Renal cortex interstitium (tissue), 15 donors: ENCODE measurements around the gene TFE3. TPM values are rescaled to one million over a fixed set of nuclear protein-coding genes. Genes with fewer than 3 reads are reported as not detected.
A peak's percentile ranks its signal among the peaks of the same experiment; 100 is the strongest.

ENCODE experiments used
- DNase-seq, 11 donors: peaks; one replicate each; pipeline ENCODE4 v3.0.0-alpha.2; 2013; ENCODE audit warnings: low read depth in 9 of 11, low spot score in 4 of 11; ENCODE audit errors: extremely low read depth in 1 of 11
- long read RNA-seq, 16 experiments: transcript quantifications; one replicate each; lab custom pipeline, GENCODE V29; 2026
- polyA plus RNA-seq, 3 donors: library from polyadenylated mRNA; unstranded; fragments of 120-200 nt; gene quantifications; one replicate each; pipeline ENCODE4 v1.2.1, GENCODE V29; 2013; ENCODE audit not compliant: insufficient read length in 3 of 3

The TFE3 gene, protein sequence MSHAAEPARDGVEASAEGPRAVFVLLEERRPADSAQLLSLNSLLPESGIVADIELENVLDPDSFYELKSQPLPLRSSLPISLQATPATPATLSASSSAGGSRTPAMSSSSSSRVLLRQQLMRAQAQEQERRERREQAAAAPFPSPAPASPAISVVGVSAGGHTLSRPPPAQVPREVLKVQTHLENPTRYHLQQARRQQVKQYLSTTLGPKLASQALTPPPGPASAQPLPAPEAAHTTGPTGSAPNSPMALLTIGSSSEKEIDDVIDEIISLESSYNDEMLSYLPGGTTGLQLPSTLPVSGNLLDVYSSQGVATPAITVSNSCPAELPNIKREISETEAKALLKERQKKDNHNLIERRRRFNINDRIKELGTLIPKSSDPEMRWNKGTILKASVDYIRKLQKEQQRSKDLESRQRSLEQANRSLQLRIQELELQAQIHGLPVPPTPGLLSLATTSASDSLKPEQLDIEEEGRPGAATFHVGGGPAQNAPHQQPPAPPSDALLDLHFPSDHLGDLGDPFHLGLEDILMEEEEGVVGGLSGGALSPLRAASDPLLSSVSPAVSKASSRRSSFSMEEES
- 10 to 100 TPM; 26.1 to 39.3 (median 31.5) TPM for polyA plus RNA-seq
- long read RNA-seq, donor 1, partial matches to known transcripts: 10 of 14 reads
- long read RNA-seq, donor 1, other reads (novel, unspliced or antisense): 0 of 14 reads
- long read RNA-seq, donor 2, partial matches to known transcripts: 0 of 2 reads
- long read RNA-seq, donor 2, other reads (novel, unspliced or antisense): 0 of 2 reads
- long read RNA-seq, donor 3, transcript TFE3-201 (10 exons, 3,415 nt): major isoform, 5 of 17 reads
- long read RNA-seq, donor 3, partial matches to known transcripts: 7 of 17 reads
- long read RNA-seq, donor 3, other reads (novel, unspliced or antisense): 0 of 17 reads
- long read RNA-seq, donor 4, partial matches to known transcripts: 0 of 6 reads
- long read RNA-seq, donor 4, other reads (novel, unspliced or antisense): 0 of 6 reads
- long read RNA-seq, donor 5, transcript TFE3-201 (10 exons, 3,415 nt): major isoform, 11 of 34 reads
- long read RNA-seq, donor 5, partial matches to known transcripts: 20 of 34 reads
- long read RNA-seq, donor 5, other reads (novel, unspliced or antisense): 0 of 34 reads
- long read RNA-seq, donor 6, transcript TFE3-201 (10 exons, 3,415 nt): major isoform, 5 of 19 reads
- long read RNA-seq, donor 6, partial matches to known transcripts: 12 of 19 reads
- long read RNA-seq, donor 6, other reads (novel, unspliced or antisense): 0 of 19 reads
- long read RNA-seq, donor 7, transcript TFE3-201 (10 exons, 3,415 nt): major isoform, 5 of 13 reads
- long read RNA-seq, donor 7, partial matches to known transcripts: 7 of 13 reads
- long read RNA-seq, donor 7, other reads (novel, unspliced or antisense): 0 of 13 reads
- long read RNA-seq, donor 8, transcript TFE3-201 (10 exons, 3,415 nt): major isoform, 5 of 24 reads
- long read RNA-seq, donor 8, partial matches to known transcripts: 15 of 24 reads
- long read RNA-seq, donor 8, other reads (novel, unspliced or antisense): 0 of 24 reads
- long read RNA-seq, donor 9, partial matches to known transcripts: 16 of 19 reads
- long read RNA-seq, donor 9, other reads (novel, unspliced or antisense): 0 of 19 reads
- long read RNA-seq, donor 10, partial matches to known transcripts: 11 of 14 reads
- long read RNA-seq, donor 10, other reads (novel, unspliced or antisense): 0 of 14 reads
- long read RNA-seq, donor 11, partial matches to known transcripts: 8 of 12 reads
- long read RNA-seq, donor 11, other reads (novel, unspliced or antisense): 0 of 12 reads
- long read RNA-seq, donor 12, partial matches to known transcripts: 0 of 1 reads
- long read RNA-seq, donor 12, other reads (novel, unspliced or antisense): 0 of 1 reads
- long read RNA-seq, donor 13, transcript TFE3-201 (10 exons, 3,415 nt): major isoform, 5 of 30 reads
- long read RNA-seq, donor 13, partial matches to known transcripts: 23 of 30 reads
- long read RNA-seq, donor 13, other reads (novel, unspliced or antisense): 0 of 30 reads
- long read RNA-seq, donor 14, partial matches to known transcripts: 5 of 9 reads
- long read RNA-seq, donor 14, other reads (novel, unspliced or antisense): 0 of 9 reads
- long read RNA-seq, donor 15, partial matches to known transcripts: 5 of 7 reads
- long read RNA-seq, donor 15, other reads (novel, unspliced or antisense): 0 of 7 reads
- long read RNA-seq, donor 16, transcript TFE3-201 (10 exons, 3,415 nt): minor isoform, 9 of 63 reads
- long read RNA-seq, donor 16, transcript TFE3-204 (10 exons, 3,279 nt): major isoform, 11 of 63 reads
- long read RNA-seq, donor 16, partial matches to known transcripts: 42 of 63 reads
- long read RNA-seq, donor 16, other reads (novel, unspliced or antisense): 0 of 63 reads

DNA sequence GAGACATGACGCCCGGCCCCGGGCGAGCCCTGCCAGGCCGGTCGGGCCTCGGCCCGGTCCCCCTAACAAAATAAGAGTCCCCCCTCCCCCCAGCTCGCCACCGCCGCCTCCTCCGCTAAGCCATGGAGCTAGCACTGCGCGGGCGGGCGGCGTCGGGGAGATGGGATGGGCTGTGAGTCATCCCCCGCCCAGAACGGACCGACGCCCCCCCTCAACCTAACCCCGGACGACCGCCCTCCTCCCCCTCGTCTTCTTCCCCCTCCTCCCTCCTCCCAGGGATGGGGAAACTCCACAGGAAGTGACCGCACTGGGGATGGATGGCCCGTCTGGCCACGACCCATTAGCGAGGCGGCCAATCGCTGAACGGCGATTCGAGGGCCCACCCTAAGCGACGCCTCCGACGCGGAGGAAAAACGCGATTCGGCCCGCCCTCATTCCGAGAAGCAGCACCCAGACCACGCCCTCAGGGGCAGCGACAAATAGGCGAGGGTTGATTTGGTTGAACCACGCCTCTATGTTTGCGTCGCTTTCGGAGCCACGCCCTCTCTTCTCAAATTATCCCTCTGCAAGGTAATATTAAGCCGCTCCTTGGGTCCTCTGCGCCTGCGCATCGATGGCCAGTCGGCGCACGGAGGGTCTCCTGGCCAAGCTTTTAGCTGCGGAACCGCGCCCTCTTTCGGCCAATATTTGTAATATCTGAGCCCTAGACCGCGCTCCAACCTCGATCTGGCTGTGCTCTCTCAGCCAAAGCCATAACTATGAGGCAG lies at the start of gene TFE3:
TFE3 (minus strand) TSS at position 138 of the 767 bp plus-strand sequence; CDS start at position 7, 131 bp downstream.
- DNase-seq: peak; percentile 89 to 98 (median 94)

DNA sequence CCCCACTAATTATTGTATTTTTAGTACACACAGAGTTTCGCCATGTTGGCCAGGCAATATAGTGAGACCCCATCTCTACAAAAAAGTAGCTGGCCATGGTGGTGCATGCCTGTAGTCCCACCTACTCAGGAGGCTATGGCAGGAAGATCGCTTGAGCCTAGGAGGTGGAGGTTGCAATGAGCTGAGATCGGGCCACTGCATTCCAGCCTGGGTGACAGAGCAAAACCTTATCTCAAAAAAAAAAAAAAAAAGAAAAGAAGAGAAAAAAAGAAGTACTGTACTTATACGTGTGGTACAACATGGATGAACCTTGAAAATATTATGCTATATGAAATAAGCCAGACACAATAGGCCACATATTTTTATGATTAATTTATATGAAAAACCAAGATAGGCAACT lies 46.4 kb upstream of the TFE3 start:
- DNase-seq: no peak

DNA sequence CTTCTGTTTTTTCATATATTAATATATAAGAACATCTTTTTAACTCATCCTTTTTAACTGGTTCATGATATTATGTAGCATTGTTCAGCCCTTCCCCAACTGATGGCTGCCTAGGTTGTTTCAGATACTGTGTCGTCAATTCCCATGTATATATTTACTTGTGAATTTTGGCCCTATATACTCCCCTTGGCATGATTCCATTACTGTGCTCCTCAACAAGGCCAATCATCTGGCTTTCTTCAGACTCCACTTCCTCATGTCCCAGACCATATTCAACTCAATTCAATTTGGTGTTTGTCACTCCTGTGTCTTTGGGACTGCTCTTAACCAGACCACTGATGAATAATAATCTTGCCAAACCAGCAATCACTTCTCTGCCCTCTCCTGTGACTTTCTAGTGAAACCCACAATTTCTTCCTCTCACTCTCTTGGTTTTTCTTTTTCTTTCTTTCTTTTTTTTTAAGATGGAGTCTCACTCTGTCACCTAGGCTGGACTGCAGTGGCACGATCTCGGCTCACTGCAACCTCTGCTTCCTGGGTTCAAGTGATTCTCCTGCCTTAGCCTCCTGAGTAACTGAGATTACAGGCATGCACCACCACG lies 39.2 kb upstream of the TFE3 start:
- no peak for DNase-seq

DNA sequence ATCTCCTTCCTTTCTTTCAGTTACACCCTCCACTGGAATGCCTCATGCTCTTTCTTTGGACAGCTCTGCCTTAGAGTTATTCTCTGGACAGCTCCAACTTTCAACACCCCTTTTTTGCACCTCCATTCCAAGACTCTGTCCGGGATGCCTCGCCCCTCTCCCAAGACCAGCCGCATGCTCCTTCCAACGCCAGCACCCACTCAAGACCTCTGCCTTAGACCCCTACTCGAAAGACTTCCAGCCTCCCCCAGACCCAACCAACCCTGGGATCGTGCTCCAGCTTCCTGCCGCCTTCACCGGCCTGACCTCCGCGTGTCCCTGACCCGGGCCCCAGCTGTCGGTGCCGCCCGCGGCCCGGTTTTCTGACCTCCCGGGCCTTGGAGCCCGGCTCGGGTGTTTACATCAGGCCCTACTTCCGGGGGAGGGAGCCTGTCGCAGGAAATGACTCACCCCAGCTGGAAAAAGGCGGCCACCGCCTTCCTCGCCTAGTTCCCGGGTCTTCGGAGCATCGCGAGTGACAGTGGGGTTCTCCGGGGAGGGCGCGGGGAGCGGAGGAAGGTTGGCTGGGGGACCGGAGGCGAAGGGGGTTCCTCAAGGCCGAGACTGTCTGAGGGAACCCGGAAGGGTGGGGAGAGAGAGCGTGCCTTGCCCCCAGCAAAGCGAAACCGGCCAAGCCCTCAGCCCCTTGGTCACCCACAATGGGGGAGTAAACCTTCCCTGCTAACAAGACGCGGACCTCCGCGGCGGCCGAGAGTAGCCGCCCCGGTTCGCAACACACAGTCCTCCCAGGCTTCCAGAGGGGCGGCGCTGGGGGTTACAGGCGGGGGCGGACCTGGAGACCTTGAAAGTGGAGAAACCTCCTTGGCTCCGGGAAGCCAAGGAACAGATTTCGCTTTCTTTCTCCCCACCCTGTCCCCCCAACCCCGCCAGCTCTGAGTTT lies 36.6 kb upstream of the TFE3 start, which contains the start of gene WDR45:
WDR45 (minus strand) TSS at position 399 of the 940 bp plus-strand sequence. CDS start 1,792 bp downstream, outside the sequence.
- DNase-seq: peak in 5 of 11 donors; percentile 38 to 60 (median 52)

DNA sequence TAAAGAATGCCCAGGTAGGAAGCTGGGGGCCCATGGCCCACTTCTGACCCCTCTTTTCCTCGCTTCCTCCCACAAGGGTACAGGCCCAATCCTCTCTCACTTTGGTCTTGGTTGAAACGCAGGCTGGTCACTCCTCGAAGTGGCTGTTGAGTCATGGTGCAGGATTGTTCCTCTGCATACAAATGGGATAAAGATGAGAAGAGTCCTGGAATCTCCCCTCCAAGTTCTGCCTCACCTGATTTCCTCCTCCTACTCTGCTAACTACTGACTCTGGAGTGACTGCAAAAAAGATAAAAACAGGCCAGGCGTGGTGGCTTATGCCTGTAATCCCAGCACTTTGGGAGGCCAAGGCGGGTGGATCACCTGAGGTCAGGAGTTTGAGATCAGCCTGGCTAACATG lies 34.8 kb upstream of the TFE3 start:
- DNase-seq: no peak

DNA sequence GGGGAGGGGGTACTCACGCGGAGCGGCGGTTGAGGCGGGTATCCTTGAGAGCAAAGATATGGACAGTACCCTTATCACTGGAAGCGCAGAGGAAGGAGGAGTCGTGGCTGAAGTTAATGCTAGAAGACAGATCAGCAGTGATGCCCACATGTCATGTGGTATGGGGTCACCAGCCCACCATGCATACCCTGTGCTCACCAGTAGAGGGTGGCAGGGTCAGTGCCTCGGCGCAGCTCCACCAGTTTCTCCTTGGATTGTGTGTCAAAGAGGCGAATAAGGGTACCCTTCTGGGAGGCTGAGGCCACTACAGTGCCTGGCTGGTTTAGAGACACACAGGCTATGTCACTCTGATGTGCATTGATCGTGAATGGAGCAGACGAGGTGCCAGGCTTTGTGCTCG lies 32.2 kb upstream of the TFE3 start:
- no peak for DNase-seq

DNA sequence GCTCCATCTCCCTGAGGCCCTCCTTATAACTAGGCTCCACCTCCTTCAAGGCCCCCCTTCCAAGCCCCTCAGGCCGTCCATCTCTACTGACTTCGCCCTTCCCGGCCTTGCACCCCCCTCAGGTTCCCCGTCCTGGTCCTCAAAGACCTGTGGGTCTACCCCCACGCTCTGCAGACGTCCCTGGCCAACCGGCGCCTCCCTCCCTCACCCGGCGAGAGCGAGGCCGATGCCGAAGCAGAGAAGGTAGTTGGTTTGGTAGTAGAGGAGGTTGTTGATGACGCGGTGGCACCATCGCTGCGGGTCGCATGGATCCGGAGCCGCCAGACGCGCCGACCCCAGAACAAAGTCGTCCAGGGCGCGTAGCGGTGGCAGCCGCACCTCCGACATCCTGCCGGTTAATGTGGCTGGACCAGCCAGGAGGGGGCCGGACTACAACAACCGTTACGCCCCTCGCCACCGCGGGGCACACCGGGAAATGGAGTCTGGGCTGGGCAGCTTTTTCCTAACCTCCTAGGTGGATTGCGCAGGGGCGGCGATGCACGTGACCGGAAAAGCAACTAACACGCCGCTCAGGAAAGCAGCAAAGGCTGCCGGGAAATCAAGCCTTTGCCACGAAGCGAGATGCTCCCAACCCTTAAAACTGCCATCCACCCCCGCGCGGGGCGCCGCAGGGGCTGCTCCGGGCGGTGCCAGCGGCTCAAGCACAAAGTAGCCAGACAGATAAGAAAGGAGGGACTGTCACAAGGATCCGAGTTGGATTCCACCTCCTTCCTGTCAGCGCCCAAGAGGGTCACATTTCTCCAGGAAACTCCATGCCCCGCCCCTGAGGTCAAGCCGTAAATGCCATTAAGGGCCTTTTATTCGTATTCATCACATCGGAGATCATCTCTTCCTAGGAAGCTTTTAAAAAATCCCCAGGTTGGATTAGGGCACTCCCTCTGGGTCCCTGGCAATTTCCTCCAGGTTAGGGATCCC lies 30.7 kb upstream of the TFE3 start, which contains the start of gene PRAF2:
PRAF2 (minus strand) TSS at position 402 of the 975 bp plus-strand sequence; CDS start at position 387, 15 bp downstream.
- peak in 9 of 11 donors; percentile 71 to 90 (median 82) for DNase-seq

DNA sequence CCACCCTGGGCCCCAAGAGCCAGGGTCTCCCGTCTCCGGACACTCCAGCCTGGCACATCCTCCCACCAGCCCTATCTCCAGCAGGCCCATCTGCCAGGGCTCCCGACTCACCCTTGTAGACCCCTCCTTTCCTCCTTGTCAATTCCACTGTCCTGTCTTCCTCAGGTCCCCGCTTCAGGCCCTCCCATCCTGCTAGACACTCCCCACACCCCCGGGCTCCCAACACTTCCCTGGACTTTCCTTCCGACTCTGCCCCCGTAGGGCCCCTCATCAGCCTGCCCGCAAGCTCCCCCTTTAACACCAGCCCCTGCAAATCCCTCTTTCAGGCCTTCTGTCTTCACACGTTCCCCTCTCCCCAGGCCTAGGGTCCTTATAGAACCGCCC lies 29.5 kb upstream of the TFE3 start:
- DNase-seq: no peak

DNA sequence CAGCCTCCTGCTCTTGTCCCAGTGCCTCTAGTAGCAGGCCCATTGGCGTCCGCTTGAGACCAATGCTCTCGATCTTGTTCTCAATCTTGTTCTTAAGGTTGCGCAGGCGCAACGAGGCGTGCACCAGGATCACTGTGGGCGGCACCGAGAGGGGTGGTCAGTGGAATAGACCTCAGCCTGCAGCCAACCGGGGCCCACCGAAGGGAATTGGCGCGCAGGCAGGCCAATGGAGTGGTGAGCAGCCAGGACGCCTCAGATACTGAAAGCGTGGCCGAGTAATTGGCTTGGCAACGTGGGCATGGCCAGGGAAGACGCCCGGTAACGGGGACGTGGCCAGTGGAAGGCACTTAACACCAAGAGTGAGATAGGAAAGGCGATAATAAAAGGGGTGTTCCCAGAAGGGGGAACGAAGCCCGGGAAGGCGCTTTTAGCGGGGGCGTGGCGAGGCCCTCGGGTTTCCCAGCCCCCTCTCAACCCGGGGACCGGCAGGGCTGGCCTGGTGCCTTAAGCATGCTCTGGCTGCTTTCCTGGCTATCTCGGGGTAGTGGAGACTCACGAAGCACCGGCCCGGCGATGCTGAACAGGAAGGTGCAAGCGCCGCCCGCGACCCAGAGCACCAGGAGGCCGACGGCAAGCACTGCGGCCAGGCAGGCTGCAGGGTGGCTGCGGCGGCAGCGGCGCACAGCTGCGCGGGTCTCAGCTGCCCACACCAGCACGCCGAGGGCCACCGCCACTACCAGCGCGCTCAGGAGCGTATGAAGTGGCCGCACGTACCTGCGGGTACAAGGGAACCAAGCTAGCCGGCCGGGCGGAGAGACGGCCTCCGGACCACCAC lies 28.9 kb upstream of the TFE3 start:
- peak in 8 of 11 donors; percentile 51 to 77 (median 64) for DNase-seq

DNA sequence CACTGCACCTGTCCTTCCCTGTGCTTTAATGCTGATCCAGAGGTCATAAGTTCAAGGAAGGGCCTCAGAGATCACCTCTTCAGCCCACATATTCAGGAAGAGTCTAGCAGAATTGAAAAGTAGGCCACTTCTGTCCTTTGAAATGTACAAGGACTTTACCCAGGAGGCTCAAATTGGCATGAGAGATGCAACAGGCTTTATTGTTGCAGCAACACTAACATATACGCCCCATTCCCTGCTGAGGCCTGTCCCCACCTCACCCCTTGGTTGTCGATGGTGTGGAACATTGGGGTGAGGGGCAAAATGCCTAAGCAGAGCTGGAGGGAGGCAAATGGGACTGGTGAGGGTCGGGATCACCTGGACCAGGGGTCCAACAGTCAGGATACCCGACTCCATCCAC lies 27.8 kb upstream of the TFE3 start:
- DNase-seq: no peak

DNA sequence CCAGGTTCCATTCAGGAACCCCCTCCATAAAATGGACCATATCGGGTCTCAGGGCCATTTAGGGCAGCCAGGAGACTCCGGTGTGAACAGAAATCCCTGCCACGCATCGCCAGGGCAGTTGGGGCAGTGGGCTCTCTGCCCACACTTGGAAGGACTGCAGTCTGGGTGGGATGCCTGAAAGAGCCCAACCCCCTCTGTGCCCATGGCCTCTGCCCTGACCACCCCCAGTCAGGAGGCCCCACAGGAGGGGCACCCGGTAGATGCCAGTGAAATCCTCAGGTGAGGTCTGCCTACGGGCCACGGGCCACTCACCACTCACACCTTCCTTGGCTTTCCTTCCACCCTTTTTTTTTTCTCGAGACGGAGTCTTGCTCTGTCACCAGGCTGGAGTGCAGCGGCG lies 25.9 kb upstream of the TFE3 start:
- DNase-seq: no peak

DNA sequence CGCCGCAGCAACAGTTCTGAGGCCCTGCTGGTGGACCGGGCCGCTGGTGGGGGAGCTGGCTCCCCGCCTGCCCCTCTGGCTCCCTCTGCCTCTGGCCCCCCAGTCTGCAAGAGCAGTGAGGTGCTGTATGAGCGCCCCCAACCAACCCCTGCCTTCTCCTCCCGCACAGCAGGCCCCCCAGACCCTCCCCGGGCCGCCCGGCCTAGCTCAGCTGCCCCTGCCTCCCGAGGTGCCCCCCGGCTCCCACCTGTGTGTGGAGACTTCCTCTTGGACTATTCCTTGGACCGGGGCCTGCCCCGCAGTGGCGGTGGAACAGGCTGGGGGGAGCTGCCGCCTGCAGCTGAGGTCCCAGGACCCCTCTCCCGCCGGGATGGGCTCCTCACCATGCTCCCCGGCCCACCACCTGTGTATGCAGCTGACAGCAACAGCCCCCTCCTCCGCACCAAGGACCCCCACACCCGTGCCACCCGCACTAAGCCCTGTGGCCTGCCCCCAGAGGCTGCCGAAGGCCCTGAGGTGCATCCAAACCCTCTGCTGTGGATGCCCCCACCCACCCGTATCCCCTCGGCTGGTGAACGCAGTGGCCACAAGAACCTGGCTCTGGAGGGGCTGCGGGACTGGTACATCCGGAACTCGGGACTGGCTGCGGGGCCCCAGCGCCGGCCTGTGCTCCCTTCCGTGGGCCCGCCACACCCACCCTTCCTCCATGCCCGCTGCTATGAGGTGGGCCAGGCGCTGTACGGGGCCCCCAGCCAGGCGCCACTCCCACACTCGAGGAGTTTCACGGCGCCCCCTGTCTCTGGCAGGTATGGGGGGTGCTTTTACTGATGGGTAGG lies 24.3 kb upstream of the TFE3 start:
- DNase-seq: no peak
